ENCODE data around the gene CEACAM4. TPM values are rescaled to one million over a fixed set of nuclear protein-coding genes. Genes with fewer than 3 reads are reported as not detected.

Gene CEACAM4
- total and polyA plus RNA-seq, 2 experiments from 2014 or later, result not detected

DNA sequence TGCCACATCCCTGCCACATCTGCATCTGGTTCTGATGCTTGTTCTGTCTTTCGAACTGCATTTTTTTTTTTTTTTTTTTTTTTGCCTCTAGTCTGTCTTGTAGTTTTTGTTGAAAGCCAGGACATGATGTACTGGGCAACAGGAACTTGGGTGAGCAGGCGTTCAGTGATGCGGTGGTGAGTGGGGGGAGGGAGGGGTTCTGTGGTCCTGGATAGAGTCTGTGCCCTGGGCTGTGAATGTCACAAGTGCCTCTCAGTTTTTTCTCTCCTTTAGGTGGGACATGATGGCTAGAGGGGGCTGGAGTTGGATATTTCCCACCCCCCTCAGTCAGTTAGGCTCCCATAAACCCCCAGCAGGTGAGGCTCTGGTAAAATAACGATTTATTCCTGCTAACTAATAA, 3.5 kb downstream of the CEACAM4 start:
- no peak overlapping the region for H3K27ac ChIP-seq
- 77% methylated on average over 4 of the region's 4 CpGs for WGBS (ENCODE audit: low lambda C conversion rate, missing lambda C conversion rate)
- no peak overlapping the region for H2AFZ ChIP-seq
- H3K4me2 ChIP-seq, result no peak overlapping the region
- H3K9me3 ChIP-seq (ENCODE audit: low read depth), result no peaks in the 10 kb centered on the region
- no peak for DNase-seq (ENCODE audit: low spot score)
- no peaks in the 10 kb centered on the region for H3K36me3 ChIP-seq (replicated peaks; ENCODE audit: insufficient read depth, low read depth)
- H3K9me2 ChIP-seq (replicated peaks; ENCODE audit: insufficient read depth), result no peaks in the 10 kb centered on the region
- no peaks in the 10 kb centered on the region for H4K20me1 ChIP-seq (ENCODE audit: insufficient read depth, poor library complexity, severe bottlenecking)
- TF ChIP-seq, protein P1, sequence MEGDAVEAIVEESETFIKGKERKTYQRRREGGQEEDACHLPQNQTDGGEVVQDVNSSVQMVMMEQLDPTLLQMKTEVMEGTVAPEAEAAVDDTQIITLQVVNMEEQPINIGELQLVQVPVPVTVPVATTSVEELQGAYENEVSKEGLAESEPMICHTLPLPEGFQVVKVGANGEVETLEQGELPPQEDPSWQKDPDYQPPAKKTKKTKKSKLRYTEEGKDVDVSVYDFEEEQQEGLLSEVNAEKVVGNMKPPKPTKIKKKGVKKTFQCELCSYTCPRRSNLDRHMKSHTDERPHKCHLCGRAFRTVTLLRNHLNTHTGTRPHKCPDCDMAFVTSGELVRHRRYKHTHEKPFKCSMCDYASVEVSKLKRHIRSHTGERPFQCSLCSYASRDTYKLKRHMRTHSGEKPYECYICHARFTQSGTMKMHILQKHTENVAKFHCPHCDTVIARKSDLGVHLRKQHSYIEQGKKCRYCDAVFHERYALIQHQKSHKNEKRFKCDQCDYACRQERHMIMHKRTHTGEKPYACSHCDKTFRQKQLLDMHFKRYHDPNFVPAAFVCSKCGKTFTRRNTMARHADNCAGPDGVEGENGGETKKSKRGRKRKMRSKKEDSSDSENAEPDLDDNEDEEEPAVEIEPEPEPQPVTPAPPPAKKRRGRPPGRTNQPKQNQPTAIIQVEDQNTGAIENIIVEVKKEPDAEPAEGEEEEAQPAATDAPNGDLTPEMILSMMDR (IDR thresholded peaks at IDR 0.05; ENCODE audit: poor library complexity), result no peak
- TF ChIP-seq EZH2 (IDR thresholded peaks at IDR 0.05; ENCODE audit: borderline replicate concordance), result no peak
- TF ChIP-seq EZH2phosphoT487 (IDR thresholded peaks at IDR 0.05; ENCODE audit: low read depth, severe bottlenecking, unreplicated experiment), result no peak
- H3K4me1 ChIP-seq (ENCODE audit: insufficient read depth), result no peaks in the 10 kb centered on the region
- no peak overlapping the region for H3K4me3 ChIP-seq
- no peaks in the 10 kb centered on the region for H3K79me2 ChIP-seq
- H3K27me3 ChIP-seq, result no peaks in the 10 kb centered on the region

DNA sequence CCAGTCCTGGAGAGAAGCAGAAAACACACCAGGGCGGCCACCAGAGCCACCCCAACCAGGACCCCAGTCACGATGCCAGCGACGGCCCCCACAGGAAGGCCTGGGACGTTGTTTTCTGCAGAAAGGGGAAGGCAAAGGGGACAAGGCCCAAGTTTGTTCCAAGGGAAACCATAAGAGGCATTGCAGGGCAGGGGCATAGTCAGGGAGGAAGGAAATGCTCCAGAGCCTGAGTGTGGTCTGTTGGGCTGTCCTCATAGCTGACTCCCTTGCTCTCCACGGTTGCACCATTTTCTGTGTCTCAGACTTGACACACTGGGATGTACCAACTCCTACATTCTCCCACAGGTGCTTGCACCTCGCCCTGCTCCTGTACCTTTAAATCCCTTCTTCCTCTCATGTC, 5.2 kb downstream of the CEACAM4 start:
- WGBS (ENCODE audit: low lambda C conversion rate, missing lambda C conversion rate), result 63% methylated on average over 7 of the region's 7 CpGs
- Histone ChIP-seq H3K9me2 (replicated peaks; ENCODE audit: insufficient read depth) (no peaks in the 10 kb centered on the region), H2AFZ (no peak overlapping the region), H3K36me3 (replicated peaks; ENCODE audit: insufficient read depth, low read depth) (no peaks in the 10 kb centered on the region), H3K9me3 (ENCODE audit: low read depth) (no peaks in the 10 kb centered on the region), H3K4me1 (ENCODE audit: insufficient read depth) (no peaks in the 10 kb centered on the region), H4K20me1 (ENCODE audit: insufficient read depth, poor library complexity, severe bottlenecking) (no peaks in the 10 kb centered on the region), H3K4me2 (no peak overlapping the region), H3K27ac (no peak overlapping the region), H3K27me3 (no peaks in the 10 kb centered on the region), H3K4me3 (no peak overlapping the region), H3K79me2 (no peaks in the 10 kb centered on the region)
- TF ChIP-seq, protein P1 (IDR thresholded peaks at IDR 0.05; ENCODE audit: poor library complexity), result no peak
- TF ChIP-seq EZH2phosphoT487 (IDR thresholded peaks at IDR 0.05; ENCODE audit: low read depth, severe bottlenecking, unreplicated experiment) (no peak), EZH2 (IDR thresholded peaks at IDR 0.05; ENCODE audit: borderline replicate concordance) (no peak)
- DNase-seq (ENCODE audit: low spot score), result no peak

DNA sequence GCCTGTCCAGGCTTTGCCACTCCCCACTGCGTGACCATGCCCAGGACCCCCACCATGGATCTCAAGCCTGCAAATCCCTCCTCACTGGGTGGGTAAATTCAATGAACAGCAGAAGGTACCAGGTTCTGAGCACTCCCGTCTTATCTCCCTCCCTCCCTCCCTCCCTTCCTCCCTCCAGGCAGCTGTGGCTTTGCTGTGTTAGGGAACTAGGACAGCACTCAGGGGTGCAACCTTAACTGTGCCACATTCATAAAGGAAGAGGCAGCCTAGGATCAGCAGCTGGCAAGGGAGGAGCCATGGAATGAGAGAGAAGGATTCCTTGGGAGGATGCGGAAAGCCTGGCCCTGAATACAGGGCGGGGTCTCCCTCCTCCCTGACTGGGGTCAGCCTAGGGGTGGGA, 5.6 kb downstream of the CEACAM4 start:
- no peak for TF ChIP-seq EZH2phosphoT487 (IDR thresholded peaks at IDR 0.05; ENCODE audit: low read depth, severe bottlenecking, unreplicated experiment)
- H3K4me2 ChIP-seq, result no peak overlapping the region
- no peak overlapping the region for H2AFZ ChIP-seq
- no peaks in the 10 kb centered on the region for H3K36me3 ChIP-seq (replicated peaks; ENCODE audit: insufficient read depth, low read depth)
- no peaks in the 10 kb centered on the region for H3K9me3 ChIP-seq (ENCODE audit: low read depth)
- no peak overlapping the region for H3K4me3 ChIP-seq
- 42% methylated on average over 2 of the region's 4 CpGs for WGBS (ENCODE audit: low lambda C conversion rate, missing lambda C conversion rate)
- DNase-seq (ENCODE audit: low spot score), result no peak
- H3K27me3 ChIP-seq, result no peaks in the 10 kb centered on the region
- no peaks in the 10 kb centered on the region for H3K79me2 ChIP-seq
- H4K20me1 ChIP-seq (ENCODE audit: insufficient read depth, poor library complexity, severe bottlenecking), result no peaks in the 10 kb centered on the region
- no peak overlapping the region for H3K27ac ChIP-seq
- H3K9me2 ChIP-seq (replicated peaks; ENCODE audit: insufficient read depth), result no peaks in the 10 kb centered on the region
- H3K4me1 ChIP-seq (ENCODE audit: insufficient read depth), result no peaks in the 10 kb centered on the region

GRCh38 chr19:41620171-41620570, 6.7 kb downstream of the CEACAM4 start:
- H3K4me2 ChIP-seq, result no peak overlapping the region
- H3K27ac ChIP-seq, result no peak overlapping the region
- no peaks in the 10 kb centered on the region for H3K4me1 ChIP-seq (ENCODE audit: insufficient read depth)
- no peaks in the 10 kb centered on the region for H3K79me2 ChIP-seq
- no peak for TF ChIP-seq EZH2 (IDR thresholded peaks at IDR 0.05; ENCODE audit: borderline replicate concordance)
- no peak for TF ChIP-seq EZH2phosphoT487 (IDR thresholded peaks at IDR 0.05; ENCODE audit: low read depth, severe bottlenecking, unreplicated experiment)
- TF ChIP-seq, protein P1 (IDR thresholded peaks at IDR 0.05; ENCODE audit: poor library complexity), result no peak
- no peak overlapping the region for H3K4me3 ChIP-seq
- no peaks in the 10 kb centered on the region for H3K27me3 ChIP-seq
- WGBS (ENCODE audit: low lambda C conversion rate, missing lambda C conversion rate), result 67% methylated on average over 5 of the region's 5 CpGs
- no peak for DNase-seq (ENCODE audit: low spot score)
- no peak overlapping the region for H2AFZ ChIP-seq
- H3K9me3 ChIP-seq (ENCODE audit: low read depth), result no peaks in the 10 kb centered on the region
- no peaks in the 10 kb centered on the region for H4K20me1 ChIP-seq (ENCODE audit: insufficient read depth, poor library complexity, severe bottlenecking)
- no peaks in the 10 kb centered on the region for H3K36me3 ChIP-seq (replicated peaks; ENCODE audit: insufficient read depth, low read depth)
- no peaks in the 10 kb centered on the region for H3K9me2 ChIP-seq (replicated peaks; ENCODE audit: insufficient read depth)

All from hepatocyte (in vitro differentiated cells).